Articular chondrocyte of knee joint (primary cell): Measurements from ENCODE around the gene TRNT1. TPM values are rescaled to one million over a fixed set of nuclear protein-coding genes. Genes with fewer than 3 reads are reported as not detected.

Experiments used
- small RNA-seq: library from RNA; depleted of rRNA; stranded (forward); fragments of <200 nt; gene quantifications from one replicate; pipeline ENCODE3, GENCODE V24; 2012
- total RNA-seq: library from RNA; depleted of rRNA; stranded (reverse); fragments of >200 nt; gene quantifications from 2 replicates; pipeline ENCODE4 v1.2.3, GENCODE V29; 2012

Gene TRNT1
- total RNA-seq = 24.7 and 26.4 TPM in 2 replicates

GRCh38 chr3:3126477-3127431, at the start of gene TRNT1:
Gene TRNT1 (plus strand): TSS chr3:3126940. CDS start chr3:3129041, 2,101 bp downstream.

GRCh38 chr3:3110299-3110630, 16.5 kb upstream of the TRNT1 start, which contains the start of gene IL5RA:
Gene IL5RA (minus strand): TSS chr3:3110374. CDS start chr3:3104984, 5,390 bp downstream.

GRCh38 chr3:3179407-3180094, 52.8 kb downstream of the TRNT1 start, which contains the start of gene CRBN:
Gene CRBN (minus strand): TSS chr3:3179691. CDS start chr3:3179687, 4 bp downstream.

Small RNAs within 50 kb of the gene (small RNA-seq; reads per million reads assigned to genes)
- gene RF00416 = not detected

Other genes with a start within 250 kb of the TRNT1 start
- gene IL5RA, start 16.6 kb upstream of the TRNT1 start, total RNA-seq = not detected in 2 replicates
- gene CRBN, start 52.8 kb downstream of the TRNT1 start, total RNA-seq = 54.7 and 89.2 TPM in 2 replicates